A673 (cell line): ENCODE results near the gene EPS8. TPM values are rescaled to one million over a fixed set of nuclear protein-coding genes. Genes with fewer than 3 reads are reported as not detected.

Source experiments
- BruUV-seq: library from RNA; stranded (reverse); fragments of 400-500 nt; replicated peaks from 2 replicates; lab custom pipeline; 2021; lab: Mats Ljungman, UMichigan
- CTCF ChIA-PET: fragments of 300-600 bp; sonication (Branson Sonifier 250); formaldehyde crosslinking; loops from one replicate; lab custom pipeline; 2022; ENCODE audit warnings: antibody characterized with exemption; lab: Charles Lee
- POLR2A ChIA-PET: fragments of 300-600 bp; sonication (Branson Sonifier 250); formaldehyde crosslinking; loops from one replicate; lab custom pipeline; 2022; ENCODE audit warnings: antibody characterized with exemption; ENCODE audit not compliant: low non-redundant PET; lab: Charles Lee
- DNase-seq: peaks from one replicate; pipeline ENCODE4 v3.0.0-alpha.2; 2015; ENCODE audit warnings: low spot score
- H3K27ac ChIP-seq: fragments of 200-600 bp; sonication (generic); 2 replicates; pipeline ENCODE4 v1.5.1; 2016; ENCODE audit warnings: mixed run types, low read depth, mild to moderate bottlenecking, mixed read lengths, antibody characterized with exemption, low read length; ENCODE audit not compliant: poor library complexity, severe bottlenecking
- H3K27me3 ChIP-seq: fragments of 200-600 bp; sonication (generic); replicated peaks from 2 replicates; pipeline ENCODE4 v1.6.1; 2017; ENCODE audit warnings: mixed run types, low read depth, mild to moderate bottlenecking, mixed read lengths, antibody characterized with exemption, low read length; ENCODE audit not compliant: insufficient read depth, poor library complexity
- H3K36me3 ChIP-seq: fragments of 200-600 bp; sonication (generic); 2 replicates; pipeline ENCODE4 v1.6.1; 2016; ENCODE audit warnings: mixed run types, mild to moderate bottlenecking, mixed read lengths, antibody characterized with exemption, low read length; ENCODE audit not compliant: insufficient read depth, poor library complexity, severe bottlenecking
- H3K4me1 ChIP-seq: fragments of 200-600 bp; sonication (generic); 2 replicates; pipeline ENCODE4 v1.6.1; 2017; ENCODE audit warnings: mixed run types, mild to moderate bottlenecking, mixed read lengths, antibody characterized with exemption, low read length; ENCODE audit not compliant: insufficient read depth, poor library complexity, severe bottlenecking
- H3K4me3 ChIP-seq: fragments of 200-600 bp; sonication (generic); 2 replicates; pipeline ENCODE4 v1.5.1; 2016; ENCODE audit warnings: low read depth, mixed run types, mild to moderate bottlenecking, mixed read lengths, low read length; ENCODE audit not compliant: poor library complexity, severe bottlenecking
- H3K9me3 ChIP-seq: fragments of 200-600 bp; sonication (generic); 2 replicates; pipeline ENCODE4 v1.6.1; 2016; ENCODE audit warnings: mixed run types, low read depth, mild to moderate bottlenecking, mixed read lengths, antibody characterized with exemption, low read length; ENCODE audit not compliant: poor library complexity, severe bottlenecking
- EZH2 ChIP-seq: fragments of 200-600 bp; sonication (generic); IDR thresholded peaks from 2 replicates; pipeline ENCODE4 v1.6.1; 2017; ENCODE audit warnings: borderline replicate concordance, low read depth, mild to moderate bottlenecking, mixed read lengths, antibody characterized with exemption, low read length; ENCODE audit not compliant: poor library complexity, severe bottlenecking
- intact Hi-C: fragments of 100-400 bp; cut with micrococcal nuclease; formaldehyde crosslinking; loops from one replicate; pipeline ENCODE4 v1.10.0; 2022; ENCODE audit not compliant: unreplicated experiment
- total RNA-seq: library from RNA; stranded (reverse); gene quantifications from 2 replicates; pipeline ENCODE4 v1.2.3, GENCODE V29; 2021
- TF ChIP-seq, protein P1 (sequence below): fragments of 300-800, 200-600 bp; sonication (generic); conservative IDR thresholded peaks from 2 replicates; pipeline ENCODE4 v1.5.1; 2017; ENCODE audit warnings: low read depth, mild to moderate bottlenecking, antibody characterized with exemption, low read length, moderate library complexity, mixed read lengths

Gene EPS8
- total RNA-seq, 1 experiment from 2014 or later = 14.0 TPM

DNA sequence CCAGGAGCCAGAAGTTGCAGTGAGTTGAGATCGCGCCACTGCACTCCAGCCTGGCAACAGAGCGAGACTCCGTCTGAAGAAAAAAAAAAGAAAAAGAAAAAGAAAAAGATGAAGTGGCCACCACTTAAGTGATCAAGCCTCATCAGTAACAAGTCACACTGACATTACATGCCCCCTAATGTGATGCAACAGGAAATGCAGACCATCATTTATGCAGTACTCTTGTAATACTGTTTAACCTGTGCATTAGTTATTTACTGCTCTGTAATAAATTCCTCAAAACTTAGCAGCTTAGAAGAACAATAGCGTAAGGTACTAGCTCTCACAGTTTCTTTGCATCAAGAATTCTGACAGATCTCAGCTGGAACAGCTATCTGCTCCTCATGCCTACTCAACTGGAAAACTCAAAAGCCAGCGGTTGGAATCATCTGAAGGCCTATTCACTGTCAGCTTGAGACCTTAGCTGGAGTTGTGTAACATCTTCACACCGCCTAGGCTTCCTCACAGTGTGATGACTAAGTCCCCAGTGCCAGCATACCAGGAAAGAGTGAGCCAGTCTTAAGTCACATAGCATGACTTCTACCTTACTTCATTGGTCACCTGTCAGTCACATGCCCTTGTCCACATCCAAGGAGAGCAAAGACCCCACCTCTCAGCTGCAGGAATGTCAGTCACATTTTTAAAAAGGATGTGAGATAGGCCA lies 31.5 kb downstream of the EPS8 start:
- peaks cover 4% of the 10 kb centered on the region for H3K9me3 ChIP-seq
- BruUV-seq = no TSS peak
- H3K36me3 ChIP-seq = no peaks in the 10 kb centered on the region
- H3K4me3 ChIP-seq = no peak overlapping the region
- intact Hi-C loops = no loop called here
- POLR2A ChIA-PET = no interaction called here
- CTCF ChIA-PET = no interaction called here
- TF ChIP-seq EZH2 = no peak
- TF ChIP-seq, protein P1, sequence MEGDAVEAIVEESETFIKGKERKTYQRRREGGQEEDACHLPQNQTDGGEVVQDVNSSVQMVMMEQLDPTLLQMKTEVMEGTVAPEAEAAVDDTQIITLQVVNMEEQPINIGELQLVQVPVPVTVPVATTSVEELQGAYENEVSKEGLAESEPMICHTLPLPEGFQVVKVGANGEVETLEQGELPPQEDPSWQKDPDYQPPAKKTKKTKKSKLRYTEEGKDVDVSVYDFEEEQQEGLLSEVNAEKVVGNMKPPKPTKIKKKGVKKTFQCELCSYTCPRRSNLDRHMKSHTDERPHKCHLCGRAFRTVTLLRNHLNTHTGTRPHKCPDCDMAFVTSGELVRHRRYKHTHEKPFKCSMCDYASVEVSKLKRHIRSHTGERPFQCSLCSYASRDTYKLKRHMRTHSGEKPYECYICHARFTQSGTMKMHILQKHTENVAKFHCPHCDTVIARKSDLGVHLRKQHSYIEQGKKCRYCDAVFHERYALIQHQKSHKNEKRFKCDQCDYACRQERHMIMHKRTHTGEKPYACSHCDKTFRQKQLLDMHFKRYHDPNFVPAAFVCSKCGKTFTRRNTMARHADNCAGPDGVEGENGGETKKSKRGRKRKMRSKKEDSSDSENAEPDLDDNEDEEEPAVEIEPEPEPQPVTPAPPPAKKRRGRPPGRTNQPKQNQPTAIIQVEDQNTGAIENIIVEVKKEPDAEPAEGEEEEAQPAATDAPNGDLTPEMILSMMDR = no peak
- DNase-seq = peak; percentile 82
- H3K4me1 ChIP-seq = peaks cover 13% of the 10 kb centered on the region
- peak overlapping the region; percentile 26 for H3K27ac ChIP-seq
- no peaks in the 10 kb centered on the region for H3K27me3 ChIP-seq

DNA sequence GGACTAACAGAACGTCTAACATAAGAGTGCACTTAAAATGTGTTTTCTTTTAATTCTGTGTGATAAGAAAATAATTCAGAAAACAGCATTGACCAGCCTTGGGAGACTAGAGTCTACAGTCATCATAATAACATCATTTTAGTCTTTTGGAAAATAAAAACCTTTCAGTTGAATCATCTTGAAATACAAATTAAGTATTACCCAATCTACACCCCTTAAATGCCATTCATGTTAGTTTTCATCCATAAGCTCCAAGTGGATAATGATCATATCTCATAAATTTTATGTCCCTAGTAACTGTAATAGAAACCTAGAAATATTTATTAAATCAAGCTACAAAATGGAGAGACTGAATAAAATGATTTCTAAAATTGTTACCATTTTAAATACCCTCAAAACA lies 32.4 kb downstream of the EPS8 start:
- Histone ChIP-seq H3K4me1 (peaks cover 19% of the 10 kb centered on the region), H3K9me3 (peaks cover 4% of the 10 kb centered on the region), H3K36me3 (no peaks in the 10 kb centered on the region), H3K4me3 (no peak overlapping the region), H3K27ac (no peak overlapping the region), H3K27me3 (no peaks in the 10 kb centered on the region)
- no peak for DNase-seq
- ChIA-PET POLR2A (no interaction called here), CTCF (no interaction called here)
- intact Hi-C loops = no loop called here
- no TSS peak for BruUV-seq
- TF ChIP-seq EZH2 = no peak
- TF ChIP-seq, protein P1 = no peak

DNA sequence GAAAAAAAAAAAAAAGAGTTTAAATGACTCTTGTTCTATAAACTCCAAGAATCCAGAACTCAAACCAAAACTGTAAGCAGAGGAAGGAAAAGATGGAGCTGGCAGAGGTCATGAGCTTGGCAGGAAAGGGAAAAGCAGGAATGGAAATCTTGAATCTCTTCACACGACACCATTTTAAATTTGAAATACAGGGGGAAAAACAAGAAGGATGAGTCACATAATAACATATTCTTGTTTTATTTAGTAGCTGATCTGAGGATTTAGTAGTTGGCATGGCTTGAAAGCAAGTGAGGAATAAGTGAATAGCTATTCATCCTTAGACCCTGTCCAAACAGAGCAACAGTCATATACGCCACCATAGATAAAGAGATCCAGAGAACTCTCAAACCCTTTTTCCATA lies 35.0 kb downstream of the EPS8 start:
- intact Hi-C loops = no loop called here
- no peak for DNase-seq
- no peak overlapping the region for H3K4me3 ChIP-seq
- BruUV-seq = no TSS peak
- no peaks in the 10 kb centered on the region for H3K27me3 ChIP-seq
- H3K4me1 ChIP-seq = peaks cover 22% of the 10 kb centered on the region
- H3K9me3 ChIP-seq = no peaks in the 10 kb centered on the region
- no peak overlapping the region for H3K27ac ChIP-seq
- H3K36me3 ChIP-seq = no peaks in the 10 kb centered on the region
- TF ChIP-seq, protein P1 = no peak
- TF ChIP-seq EZH2 = no peak
- CTCF ChIA-PET = interaction anchor here (0.6 to 0.7 kb wide), 2 partner anchors 93 to 957 kb away, joined by 3 read pairs; no protein-coding TSS in a partner anchor
- POLR2A ChIA-PET = no interaction called here
